HepG2 (cell line): ENCODE data around the gene RBP5. TPM values are rescaled to one million over a fixed set of nuclear protein-coding genes. Genes with fewer than 3 reads are reported as not detected.

Source experiments
- EZH2 ChIP-seq: conservative IDR thresholded peaks from 2 replicates; pipeline ENCODE4 v1.6.1; 2012; ENCODE audit warnings: mild to moderate bottlenecking, low read depth, low read length, moderate library complexity
- FIP1L1 ChIP-seq: fragments of 200-400 bp; formaldehyde crosslinking; IDR thresholded peaks from 2 replicates; pipeline ENCODE4 v1.6.1; 2018; ENCODE audit warnings: low read depth, mild to moderate bottlenecking, low read length, moderate library complexity, borderline replicate concordance; ENCODE audit not compliant: insufficient read depth
- FOXK1 ChIP-seq: sonication (generic); formaldehyde crosslinking; IDR thresholded peaks from 2 replicates; pipeline ENCODE4 v1.4.0; 2020; ENCODE audit warnings: low read depth, missing genetic modification reagents, borderline replicate concordance
- LCORL ChIP-seq, 2 experiments: fragments of 450-650 bp in 1 of 2; sonication (generic) in 1 of 2; formaldehyde crosslinking in 1 of 2; IDR thresholded peaks; 2 replicates each; pipeline versions ENCODE4 v1.5.0 to v1.6.1; 2017 to 2020; ENCODE audit warnings: antibody characterized with exemption in 1 of 2, missing genetic modification reagents in 1 of 2
- MTA1 ChIP-seq: sonication (generic); formaldehyde crosslinking; IDR thresholded peaks from 2 replicates; pipeline ENCODE4 v1.4.0; 2020; ENCODE audit warnings: missing genetic modification reagents, mild to moderate bottlenecking, borderline replicate concordance
- MXI1 ChIP-seq: IDR thresholded peaks from 3 replicates; pipeline ENCODE4 v1.6.1; 2012; ENCODE audit warnings: low read depth, low read length, inconsistent platforms, borderline replicate concordance
- NCOR1 ChIP-seq: fragments of 200-600 bp; sonication (generic); IDR thresholded peaks from 2 replicates; pipeline ENCODE4 v1.7.0; 2017; ENCODE audit warnings: antibody characterized with exemption, low read length, borderline replicate concordance
- NPAS2 ChIP-seq: sonication (generic); formaldehyde crosslinking; IDR thresholded peaks from 2 replicates; pipeline ENCODE4 v1.8.0; 2022; ENCODE audit warnings: mild to moderate bottlenecking, missing genetic modification reagents, borderline replicate concordance
- PHF5A ChIP-seq: IDR thresholded peaks from one replicate; pipeline ENCODE4 v1.6.1; 2018; ENCODE audit warnings: low read depth, missing genetic modification reagents; ENCODE audit not compliant: unreplicated experiment
- RARG ChIP-seq: sonication (generic); formaldehyde crosslinking; IDR thresholded peaks from 2 replicates; pipeline ENCODE4 v1.4.0; 2020; ENCODE audit warnings: low read depth, mild to moderate bottlenecking, missing genetic modification reagents
- SNRNP70 ChIP-seq: fragments of 200-400 bp; formaldehyde crosslinking; IDR thresholded peaks from 2 replicates; pipeline ENCODE4 v1.6.1; 2017; ENCODE audit warnings: mild to moderate bottlenecking, low read depth, low read length, moderate library complexity
- SOX5 ChIP-seq: IDR thresholded peaks from 2 replicates; pipeline ENCODE4 v1.6.1; 2016; ENCODE audit warnings: borderline replicate concordance
- ZFAT ChIP-seq: sonication (generic); formaldehyde crosslinking; conservative IDR thresholded peaks from 2 replicates; pipeline ENCODE4 v1.8.1; 2023; ENCODE audit warnings: missing genetic modification reagents, inconsistent platforms
- ZFP36 ChIP-seq: fragments of 150-350 bp; IDR thresholded peaks from 2 replicates; pipeline ENCODE4 v1.6.1; 2018; ENCODE audit warnings: borderline replicate concordance, low read length, low read depth; ENCODE audit not compliant: partially characterized antibody
- ZKSCAN8 ChIP-seq: IDR thresholded peaks from 2 replicates; pipeline ENCODE4 v1.6.1; 2016; ENCODE audit warnings: borderline replicate concordance, missing genetic modification reagents, missing compliant biosample characterization
- ZNF205 ChIP-seq: IDR thresholded peaks from 2 replicates; pipeline ENCODE4 v1.6.1; 2018; ENCODE audit warnings: missing biosample characterization, missing genetic modification reagents
- ZNF709 ChIP-seq: sonication (generic); formaldehyde crosslinking; IDR thresholded peaks from 2 replicates; pipeline ENCODE4 v1.5.0; 2020; ENCODE audit warnings: mild to moderate bottlenecking, missing genetic modification reagents
- ZNF724P ChIP-seq: sonication (generic); formaldehyde crosslinking; IDR thresholded peaks from 2 replicates; pipeline ENCODE4 v1.8.0; 2022; ENCODE audit warnings: missing genetic modification reagents, borderline replicate concordance
- ZNF83 ChIP-seq: sonication (generic); formaldehyde crosslinking; IDR thresholded peaks from 2 replicates; pipeline ENCODE4 v1.4.0; 2020; ENCODE audit warnings: missing genetic modification reagents, mild to moderate bottlenecking, borderline replicate concordance
- polyA plus RNA-seq, 8 experiments: library from polyadenylated mRNA; depleted of rRNA in 3 of 8; stranded (reverse) in 7 of 8; unstranded in 1 of 8; fragments of >200 nt; fragmentation: Illumina TruSeq in 4 of 8; extraction: Trizol in 4 of 8; gene quantifications; 2 replicates each; pipeline versions ENCODE4 v1.2.1 to v1.2.3, GENCODE V29; 2011 to 2016; ENCODE audit warnings: low read depth in 4 of 8, missing spikeins in 1 of 8, mixed read lengths in 1 of 8; ENCODE audit not compliant: insufficient read depth in 1 of 8
- total RNA-seq, 5 experiments: library from RNA; depleted of rRNA; stranded (reverse); fragments of >200 nt; fragmentation: Illumina TruSeq; extraction: Trizol; gene quantifications; 2 replicates each; pipeline ENCODE4 v1.2.3, GENCODE V29; 2016; ENCODE audit warnings: low read depth in 1 of 5
- TF ChIP-seq, protein P1 (sequence below): sonication (generic); formaldehyde crosslinking; IDR thresholded peaks from 2 replicates; pipeline ENCODE4 v1.4.0; 2020; ENCODE audit warnings: mild to moderate bottlenecking, missing genetic modification reagents
- TF ChIP-seq, protein P2 (sequence below): sonication (generic); formaldehyde crosslinking; IDR thresholded peaks from 2 replicates; pipeline ENCODE4 v1.9.0; 2021; ENCODE audit warnings: mild to moderate bottlenecking, missing genetic modification reagents
- TF ChIP-seq, protein P3 (sequence below): sonication (generic); formaldehyde crosslinking; IDR thresholded peaks from 2 replicates; pipeline ENCODE4 v1.5.1; 2020; ENCODE audit warnings: mild to moderate bottlenecking, missing genetic modification reagents, moderate library complexity

Gene RBP5
- total and polyA plus RNA-seq, 2 of the 13 experiments (the other 11 are each of a cell fraction or from before 2014, with no cell fraction given) = 13.8 to 19.8 TPM

DNA sequence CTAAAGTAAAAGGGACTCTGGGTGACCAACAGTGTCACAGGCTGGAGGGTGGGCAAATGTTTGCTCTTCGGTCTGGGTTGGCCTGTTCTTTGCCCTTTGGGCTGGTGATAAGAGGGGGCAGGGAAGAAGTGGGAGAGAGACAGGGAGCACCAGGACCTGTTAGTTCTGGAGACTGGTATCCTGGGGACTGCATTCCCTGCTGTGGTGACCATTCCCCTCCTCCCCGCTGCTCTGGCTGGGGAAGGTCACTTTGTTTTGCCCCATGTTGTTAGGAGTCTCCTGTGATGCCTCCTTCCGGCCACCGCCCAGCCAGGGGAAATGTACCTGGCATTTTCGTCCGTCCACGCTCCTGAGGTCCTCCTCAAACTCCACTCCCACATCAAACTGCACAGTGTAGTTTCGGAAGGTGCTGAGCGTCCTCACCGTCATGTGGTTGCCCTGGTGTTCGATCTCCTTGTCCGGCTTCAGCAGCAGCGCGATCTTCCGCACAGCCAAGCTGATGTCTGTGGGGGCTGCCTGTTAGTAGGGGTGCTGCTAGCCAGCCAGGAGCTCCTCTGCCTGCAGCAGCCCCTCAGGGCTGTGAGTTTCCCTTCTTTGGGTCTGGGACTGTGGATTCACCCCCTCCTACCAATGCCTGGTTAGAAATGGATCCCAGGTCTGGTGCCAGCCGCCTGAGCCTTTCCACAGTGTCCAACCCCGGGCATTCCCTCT is 618 bp downstream of the RBP5 start (continued):
- TF ChIP-seq SOX5 (CRISPR knock-in tag) (no peak), MTA1 (peak; percentile 56; the same call in 1 of the 2 replicates), RARG (CRISPR knock-in tag) (no peak), FIP1L1 (no peak), ZNF724P (CRISPR knock-in tag) (no peak), MXI1 (no peak), ZKSCAN8 (CRISPR knock-in tag) (no peak), ZNF205 (CRISPR knock-in tag) (no peak), ZFP36 (no peak), ZNF709 (CRISPR knock-in tag) (no peak), NPAS2 (CRISPR knock-in tag) (no peak), EZH2 (no peak), SNRNP70 (no peak), FOXK1 (peak; percentile 14; the same call in 1 of the 2 replicates), LCORL (IDR thresholded peaks at IDR 0.05) (0 out of 2 replicates have a peak, but pooled peaks have one; percentile 25), LCORL (CRISPR knock-in tag; IDR thresholded peaks at IDR 0.05) (peak; percentile 69; the same call in 1 of the 2 replicates), ZFAT (no peak), NCOR1 (peak; percentile 93), ZNF83 (CRISPR knock-in tag) (no peak), PHF5A (CRISPR knock-in tag) (peak; percentile 7)
- TF ChIP-seq, protein P1, sequence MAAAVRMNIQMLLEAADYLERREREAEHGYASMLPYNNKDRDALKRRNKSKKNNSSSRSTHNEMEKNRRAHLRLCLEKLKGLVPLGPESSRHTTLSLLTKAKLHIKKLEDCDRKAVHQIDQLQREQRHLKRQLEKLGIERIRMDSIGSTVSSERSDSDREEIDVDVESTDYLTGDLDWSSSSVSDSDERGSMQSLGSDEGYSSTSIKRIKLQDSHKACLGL (CRISPR knock-in tag) = no peak
- TF ChIP-seq, protein P2, sequence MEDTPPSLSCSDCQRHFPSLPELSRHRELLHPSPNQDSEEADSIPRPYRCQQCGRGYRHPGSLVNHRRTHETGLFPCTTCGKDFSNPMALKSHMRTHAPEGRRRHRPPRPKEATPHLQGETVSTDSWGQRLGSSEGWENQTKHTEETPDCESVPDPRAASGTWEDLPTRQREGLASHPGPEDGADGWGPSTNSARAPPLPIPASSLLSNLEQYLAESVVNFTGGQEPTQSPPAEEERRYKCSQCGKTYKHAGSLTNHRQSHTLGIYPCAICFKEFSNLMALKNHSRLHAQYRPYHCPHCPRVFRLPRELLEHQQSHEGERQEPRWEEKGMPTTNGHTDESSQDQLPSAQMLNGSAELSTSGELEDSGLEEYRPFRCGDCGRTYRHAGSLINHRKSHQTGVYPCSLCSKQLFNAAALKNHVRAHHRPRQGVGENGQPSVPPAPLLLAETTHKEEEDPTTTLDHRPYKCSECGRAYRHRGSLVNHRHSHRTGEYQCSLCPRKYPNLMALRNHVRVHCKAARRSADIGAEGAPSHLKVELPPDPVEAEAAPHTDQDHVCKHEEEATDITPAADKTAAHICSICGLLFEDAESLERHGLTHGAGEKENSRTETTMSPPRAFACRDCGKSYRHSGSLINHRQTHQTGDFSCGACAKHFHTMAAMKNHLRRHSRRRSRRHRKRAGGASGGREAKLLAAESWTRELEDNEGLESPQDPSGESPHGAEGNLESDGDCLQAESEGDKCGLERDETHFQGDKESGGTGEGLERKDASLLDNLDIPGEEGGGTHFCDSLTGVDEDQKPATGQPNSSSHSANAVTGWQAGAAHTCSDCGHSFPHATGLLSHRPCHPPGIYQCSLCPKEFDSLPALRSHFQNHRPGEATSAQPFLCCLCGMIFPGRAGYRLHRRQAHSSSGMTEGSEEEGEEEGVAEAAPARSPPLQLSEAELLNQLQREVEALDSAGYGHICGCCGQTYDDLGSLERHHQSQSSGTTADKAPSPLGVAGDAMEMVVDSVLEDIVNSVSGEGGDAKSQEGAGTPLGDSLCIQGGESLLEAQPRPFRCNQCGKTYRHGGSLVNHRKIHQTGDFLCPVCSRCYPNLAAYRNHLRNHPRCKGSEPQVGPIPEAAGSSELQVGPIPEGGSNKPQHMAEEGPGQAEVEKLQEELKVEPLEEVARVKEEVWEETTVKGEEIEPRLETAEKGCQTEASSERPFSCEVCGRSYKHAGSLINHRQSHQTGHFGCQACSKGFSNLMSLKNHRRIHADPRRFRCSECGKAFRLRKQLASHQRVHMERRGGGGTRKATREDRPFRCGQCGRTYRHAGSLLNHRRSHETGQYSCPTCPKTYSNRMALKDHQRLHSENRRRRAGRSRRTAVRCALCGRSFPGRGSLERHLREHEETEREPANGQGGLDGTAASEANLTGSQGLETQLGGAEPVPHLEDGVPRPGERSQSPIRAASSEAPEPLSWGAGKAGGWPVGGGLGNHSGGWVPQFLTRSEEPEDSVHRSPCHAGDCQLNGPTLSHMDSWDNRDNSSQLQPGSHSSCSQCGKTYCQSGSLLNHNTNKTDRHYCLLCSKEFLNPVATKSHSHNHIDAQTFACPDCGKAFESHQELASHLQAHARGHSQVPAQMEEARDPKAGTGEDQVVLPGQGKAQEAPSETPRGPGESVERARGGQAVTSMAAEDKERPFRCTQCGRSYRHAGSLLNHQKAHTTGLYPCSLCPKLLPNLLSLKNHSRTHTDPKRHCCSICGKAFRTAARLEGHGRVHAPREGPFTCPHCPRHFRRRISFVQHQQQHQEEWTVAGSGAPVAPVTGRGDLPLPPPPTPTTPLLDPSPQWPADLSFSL (CRISPR knock-in tag) = no peak
- TF ChIP-seq, protein P3, sequence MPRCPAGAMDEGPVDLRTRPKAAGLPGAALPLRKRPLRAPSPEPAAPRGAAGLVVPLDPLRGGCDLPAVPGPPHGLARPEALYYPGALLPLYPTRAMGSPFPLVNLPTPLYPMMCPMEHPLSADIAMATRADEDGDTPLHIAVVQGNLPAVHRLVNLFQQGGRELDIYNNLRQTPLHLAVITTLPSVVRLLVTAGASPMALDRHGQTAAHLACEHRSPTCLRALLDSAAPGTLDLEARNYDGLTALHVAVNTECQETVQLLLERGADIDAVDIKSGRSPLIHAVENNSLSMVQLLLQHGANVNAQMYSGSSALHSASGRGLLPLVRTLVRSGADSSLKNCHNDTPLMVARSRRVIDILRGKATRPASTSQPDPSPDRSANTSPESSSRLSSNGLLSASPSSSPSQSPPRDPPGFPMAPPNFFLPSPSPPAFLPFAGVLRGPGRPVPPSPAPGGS (CRISPR knock-in tag) = no peak
